ENCODE results near the gene GNAL. TPM values are rescaled to one million over a fixed set of nuclear protein-coding genes. Genes with fewer than 3 reads are reported as not detected.

GNAL gene
- total RNA-seq, 1 donor from 2014 or later: 5.0 TPM

DNA sequence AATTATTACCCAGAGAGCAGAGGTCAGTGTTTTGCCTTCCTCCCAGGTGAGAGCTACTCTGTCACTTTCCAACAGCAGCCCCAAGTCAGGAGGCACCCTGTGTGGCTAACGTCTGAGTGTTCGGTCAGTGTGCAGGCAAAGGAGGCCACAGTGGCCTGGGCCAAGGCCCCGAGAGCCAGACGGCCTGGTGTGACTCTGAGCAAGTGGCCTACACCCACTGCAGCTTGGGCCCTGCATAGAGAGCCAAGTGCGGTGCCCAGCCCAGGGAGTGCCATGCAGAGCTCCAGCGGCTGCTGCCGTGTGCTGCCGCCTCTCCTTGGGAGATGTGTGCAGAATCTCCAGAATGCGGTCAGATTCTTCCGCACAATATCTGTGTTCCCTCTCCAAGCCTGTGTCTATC lies 70.4 kb downstream of the GNAL start:
- no peak overlapping the region for H3K4me3 ChIP-seq (ENCODE audit: low read depth, low read length)
- DNase-seq (ENCODE audit: low read depth): no peak
- TF ChIP-seq, protein P1, sequence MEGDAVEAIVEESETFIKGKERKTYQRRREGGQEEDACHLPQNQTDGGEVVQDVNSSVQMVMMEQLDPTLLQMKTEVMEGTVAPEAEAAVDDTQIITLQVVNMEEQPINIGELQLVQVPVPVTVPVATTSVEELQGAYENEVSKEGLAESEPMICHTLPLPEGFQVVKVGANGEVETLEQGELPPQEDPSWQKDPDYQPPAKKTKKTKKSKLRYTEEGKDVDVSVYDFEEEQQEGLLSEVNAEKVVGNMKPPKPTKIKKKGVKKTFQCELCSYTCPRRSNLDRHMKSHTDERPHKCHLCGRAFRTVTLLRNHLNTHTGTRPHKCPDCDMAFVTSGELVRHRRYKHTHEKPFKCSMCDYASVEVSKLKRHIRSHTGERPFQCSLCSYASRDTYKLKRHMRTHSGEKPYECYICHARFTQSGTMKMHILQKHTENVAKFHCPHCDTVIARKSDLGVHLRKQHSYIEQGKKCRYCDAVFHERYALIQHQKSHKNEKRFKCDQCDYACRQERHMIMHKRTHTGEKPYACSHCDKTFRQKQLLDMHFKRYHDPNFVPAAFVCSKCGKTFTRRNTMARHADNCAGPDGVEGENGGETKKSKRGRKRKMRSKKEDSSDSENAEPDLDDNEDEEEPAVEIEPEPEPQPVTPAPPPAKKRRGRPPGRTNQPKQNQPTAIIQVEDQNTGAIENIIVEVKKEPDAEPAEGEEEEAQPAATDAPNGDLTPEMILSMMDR (conservative IDR thresholded peaks at IDR 0.05; ENCODE audit: low read depth, low read length): no peak

DNA sequence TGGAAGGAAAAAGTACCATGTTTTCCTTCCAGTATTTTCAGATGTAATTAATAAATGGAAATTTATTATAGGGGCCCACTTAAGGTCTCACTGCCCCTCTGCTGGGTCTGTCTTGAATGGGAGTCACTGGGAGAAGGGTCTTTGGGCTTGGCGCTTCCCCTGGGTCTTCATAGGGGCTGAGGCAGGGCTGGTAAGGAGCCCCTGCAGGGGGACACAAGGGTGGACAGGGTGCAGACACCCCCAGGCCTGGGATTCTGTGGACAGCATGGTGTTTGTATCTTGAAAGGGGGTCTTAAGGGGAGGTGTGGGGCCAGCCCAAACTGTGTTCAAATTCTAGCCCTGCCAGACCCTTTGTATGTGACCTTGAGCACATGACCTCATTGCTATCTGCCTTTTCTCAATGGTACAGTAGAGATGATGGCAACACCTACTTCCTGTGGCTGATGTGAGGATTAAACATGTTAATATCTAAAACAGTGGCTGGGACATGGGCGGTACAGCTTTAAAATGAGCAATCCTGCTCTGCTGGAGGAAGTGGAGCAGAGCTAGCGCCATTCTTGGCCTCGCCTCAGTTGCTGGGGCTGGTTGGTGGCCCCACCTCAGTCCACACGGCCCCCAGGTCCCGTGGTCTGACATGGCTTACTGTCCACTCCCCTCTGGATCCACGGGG lies 71.6 kb downstream of the GNAL start:
- DNase-seq (ENCODE audit: low read depth): no peak
- H3K4me3 ChIP-seq (ENCODE audit: low read depth, low read length): no peak overlapping the region

DNA sequence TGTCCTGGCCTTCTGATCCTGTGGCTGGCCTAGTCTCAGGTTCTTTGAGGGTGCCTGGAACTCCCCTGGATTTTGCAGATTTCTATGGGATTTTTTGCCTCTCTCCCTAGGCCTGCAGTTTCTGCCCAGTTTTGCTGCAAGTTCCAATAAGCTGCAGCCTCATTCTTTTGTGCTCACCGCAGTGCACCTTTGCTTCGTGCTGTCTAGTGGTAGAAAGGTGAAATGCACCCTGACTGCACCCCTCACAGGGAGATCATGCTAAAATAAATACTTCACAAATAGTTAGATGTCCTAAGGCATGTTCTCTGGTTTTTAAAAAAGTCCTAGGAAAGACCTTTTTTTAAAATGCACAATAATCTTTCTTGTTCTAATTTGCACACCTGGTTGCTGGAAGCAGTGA lies 72.5 kb downstream of the GNAL start:
- H3K4me3 ChIP-seq (ENCODE audit: low read depth, low read length): no peak overlapping the region
- DNase-seq (ENCODE audit: low read depth): no peak
- TF ChIP-seq, protein P1 (conservative IDR thresholded peaks at IDR 0.05; ENCODE audit: low read depth, low read length): peak; percentile 37

More for the DNA sequence above, 71.6 kb downstream of the GNAL start:
- TF ChIP-seq, protein P1 (conservative IDR thresholded peaks at IDR 0.05; ENCODE audit: low read depth, low read length): no peak

DNA sequence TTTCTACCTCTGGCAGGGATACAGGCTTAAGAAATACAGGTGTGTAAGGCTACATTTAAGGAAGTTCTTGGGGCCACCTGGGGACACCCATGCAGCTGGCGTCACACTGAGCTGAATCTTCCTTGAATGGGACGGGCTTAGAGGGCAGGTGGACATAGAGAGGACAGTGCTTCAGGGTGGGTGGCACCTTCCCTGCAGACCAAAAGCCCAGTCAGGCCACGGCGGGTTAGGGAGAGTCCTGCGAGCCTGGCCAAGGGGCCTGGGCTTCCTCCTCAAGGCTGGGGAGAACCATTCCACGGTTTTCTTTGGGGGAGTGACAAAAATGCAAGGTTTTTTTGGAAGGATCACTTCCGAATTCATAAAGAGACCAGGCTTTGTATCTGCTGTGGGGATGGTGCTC lies 73.4 kb downstream of the GNAL start:
- no peak for DNase-seq (ENCODE audit: low read depth)

DNA sequence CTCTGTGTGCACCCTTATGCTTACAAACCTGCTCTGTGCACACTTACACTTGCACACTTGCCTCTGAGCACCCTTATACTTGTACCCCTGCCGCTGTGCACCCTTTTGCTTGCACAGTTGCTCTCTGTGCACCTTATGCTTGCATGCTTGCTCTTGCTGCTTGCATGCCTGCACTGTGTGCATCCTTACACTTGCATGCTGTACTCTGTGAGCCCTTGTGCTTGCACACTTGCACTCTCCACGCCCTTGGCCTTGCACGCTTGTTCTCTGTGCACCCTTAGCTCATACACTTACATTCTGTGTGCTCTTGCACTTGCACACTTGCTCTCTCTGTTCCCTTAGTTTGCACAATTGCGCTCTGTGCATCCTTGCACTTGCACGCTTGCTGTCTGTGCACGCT lies 78.3 kb downstream of the GNAL start:
- no peak for DNase-seq (ENCODE audit: low read depth)
- TF ChIP-seq, protein P1 (conservative IDR thresholded peaks at IDR 0.05; ENCODE audit: low read depth, low read length): no peak
- H3K4me3 ChIP-seq (ENCODE audit: low read depth, low read length): no peak overlapping the region

More for the DNA sequence above, 73.4 kb downstream of the GNAL start:
- no peak overlapping the region for H3K4me3 ChIP-seq (ENCODE audit: low read depth, low read length)
- TF ChIP-seq, protein P1 (conservative IDR thresholded peaks at IDR 0.05; ENCODE audit: low read depth, low read length): no peak

DNA sequence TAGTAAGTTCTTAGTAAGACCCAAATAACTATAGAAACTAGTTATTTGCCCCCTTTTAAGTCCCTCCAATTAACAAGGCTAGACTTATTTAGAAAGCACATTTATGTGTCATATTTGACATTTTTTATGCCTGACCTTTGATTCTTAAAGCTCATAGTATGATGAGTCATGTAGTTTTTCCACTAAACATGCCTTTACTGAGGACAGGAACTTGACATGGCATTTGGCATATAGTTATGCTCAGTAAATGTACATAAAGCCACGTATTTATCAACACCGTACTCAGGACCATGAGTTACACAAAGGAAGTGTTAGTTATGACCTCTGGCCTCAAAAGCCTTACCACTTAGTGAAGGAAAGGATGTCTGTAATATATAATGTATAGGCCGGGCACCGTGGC lies 78.9 kb downstream of the GNAL start:
- DNase-seq (ENCODE audit: low read depth): no peak
- TF ChIP-seq, protein P1 (conservative IDR thresholded peaks at IDR 0.05; ENCODE audit: low read depth, low read length): no peak
- no peak overlapping the region for H3K4me3 ChIP-seq (ENCODE audit: low read depth, low read length)

Data from epithelial cell of proximal tubule (primary cell).